B cell (primary cell): Measurements from ENCODE around the gene SKAP1. TPM values are rescaled to one million over a fixed set of nuclear protein-coding genes. Genes with fewer than 3 reads are reported as not detected.
"Not testable (repeated sequence)": the region's sequence is repeated elsewhere in the genome, so short reads cannot be mapped to it uniquely, and the experiment has no call there.

Source experiments
- ATAC-seq: fragments of 200-7000 bp; cut with Tn5 transposase; one replicate; pipeline ENCODE4 v1.10.0; 2021; ENCODE audit warnings: low read depth, mild to moderate bottlenecking, moderate number of reproducible peaks, moderate library complexity
- CTCF ChIA-PET: fragments of 350-600 bp; sonication (Branson Sonifier 250); formaldehyde crosslinking; loops from one replicate; lab custom pipeline; 2021; ENCODE audit warnings: antibody characterized with exemption, inconsistent platforms; lab: Charles Lee
- POLR2A ChIA-PET: fragments of 350-600 bp; sonication (Branson Sonifier 250); formaldehyde crosslinking; loops from one replicate; lab custom pipeline; 2021; ENCODE audit warnings: antibody characterized with exemption; lab: Charles Lee
- DNase-seq: peaks from one replicate; pipeline ENCODE4 v3.0.0; 2013
- H2AFZ ChIP-seq: 2 replicates; pipeline ENCODE4 v1.6.1; 2012; ENCODE audit warnings: mild to moderate bottlenecking, low read depth, low read length; ENCODE audit not compliant: insufficient read depth, poor library complexity, severe bottlenecking
- H3K27ac ChIP-seq, 2 donors: 1 replicate in 1 of 2; 2 replicates in 1 of 2; pipeline ENCODE4 v1.5.1; 2012 to 2013; ENCODE audit warnings: low read length in 2 of 2, mild to moderate bottlenecking in 2 of 2, moderate library complexity in 1 of 2
- H3K27me3 ChIP-seq, 4 experiments: fragments of 200-600 bp in 1 of 4; sonication (generic) in 1 of 4; replicated peaks in 1 of 4; 1 replicate in 2 of 4; 2 replicates in 2 of 4; pipeline versions ENCODE4 v1.6.1 to v1.7.0; 2013 to 2016; ENCODE audit warnings: low read length in 3 of 4, mild to moderate bottlenecking in 2 of 4, mixed read lengths in 1 of 4, moderate library complexity in 1 of 4; ENCODE audit not compliant: insufficient read depth in 4 of 4, control insufficient read depth in 3 of 4; ENCODE audit errors: control extremely low read depth in 1 of 4
- H3K36me3 ChIP-seq, 2 experiments: replicated peaks in 1 of 2; 1 replicate in 1 of 2; 2 replicates in 1 of 2; pipeline versions ENCODE4 v1.6.1 to v1.7.1; 2013; ENCODE audit warnings: low read length in 1 of 2; ENCODE audit not compliant: insufficient read depth in 2 of 2, control insufficient read depth in 1 of 2; ENCODE audit errors: control extremely low read depth in 1 of 2, extremely low read depth in 1 of 2
- H3K4me1 ChIP-seq, 2 donors: fragments of 200-600 bp in 1 of 2; sonication (generic) in 1 of 2; 1 replicate in 1 of 2; 2 replicates in 1 of 2; pipeline versions ENCODE4 v1.5.1 to v1.6.1; 2013 to 2017; ENCODE audit warnings: low read length in 2 of 2; ENCODE audit not compliant: control insufficient read depth in 2 of 2, insufficient read depth in 2 of 2
- H3K4me2 ChIP-seq: replicated peaks from 2 replicates; pipeline ENCODE3; 2012; ENCODE audit warnings: mild to moderate bottlenecking, low read depth, low read length; ENCODE audit not compliant: poor library complexity, severe bottlenecking
- H3K4me3 ChIP-seq, 5 experiments: fragments of 200-600 bp in 1 of 5; sonication (generic) in 1 of 5; 1 replicate in 3 of 5; 2 replicates in 2 of 5; pipeline versions ENCODE4 v1.5.1 to v1.7.0; 2011 to 2016; ENCODE audit warnings: low read length in 4 of 5, mild to moderate bottlenecking in 4 of 5, low read depth in 2 of 5, control low read depth in 1 of 5, moderate library complexity in 1 of 5; ENCODE audit not compliant: insufficient read depth in 1 of 5; ENCODE audit errors: control extremely low read depth in 1 of 5, extremely low read depth in 1 of 5
- H3K79me2 ChIP-seq: fragments of 200-600 bp; sonication (generic); one replicate; pipeline ENCODE4 v1.6.0; 2016; ENCODE audit warnings: low read length; ENCODE audit not compliant: control insufficient read depth, insufficient read depth
- H3K9ac ChIP-seq: fragments of 200-600 bp; sonication (generic); 2 replicates; pipeline ENCODE4 v1.6.1; 2017; ENCODE audit warnings: mild to moderate bottlenecking, low read length, moderate library complexity
- H3K9me3 ChIP-seq, 3 donors: one replicate each; pipeline versions ENCODE4 v1.6.1 to v1.7.1; 2013; ENCODE audit warnings: low read length in 2 of 3; ENCODE audit not compliant: control insufficient read depth in 2 of 3, insufficient read depth in 1 of 3; ENCODE audit errors: control extremely low read depth in 1 of 3
- H4K20me1 ChIP-seq: 2 replicates; pipeline ENCODE4 v1.6.0; 2012; ENCODE audit warnings: mild to moderate bottlenecking, low read length; ENCODE audit not compliant: insufficient read depth, control insufficient read depth, poor library complexity, severe bottlenecking
- H3K27ac Mint-ChIP-seq: one replicate; pipeline ENCODE4 v1.8.0; 2021; ENCODE audit warnings: mixed read lengths
- H3K27me3 Mint-ChIP-seq: one replicate; pipeline ENCODE4 v1.8.0; 2021; ENCODE audit warnings: mixed read lengths
- H3K4me1 Mint-ChIP-seq: one replicate; pipeline ENCODE4 v1.8.0; 2021; ENCODE audit warnings: mixed read lengths
- H3K4me3 Mint-ChIP-seq: one replicate; pipeline ENCODE4 v1.8.0; 2021; ENCODE audit warnings: mixed read lengths
- H3K9me3 Mint-ChIP-seq: one replicate; pipeline ENCODE4 v1.8.0; 2022; ENCODE audit warnings: mixed read lengths; ENCODE audit not compliant: insufficient read depth
- CTCF ChIP-seq: fragments of 200-600 bp; IDR thresholded peaks from one replicate; pipeline ENCODE4 v1.8.0; 2022; ENCODE audit warnings: antibody characterized with exemption, mild to moderate bottlenecking
- EZH2 ChIP-seq: IDR thresholded peaks from 2 replicates; pipeline ENCODE4 v1.6.1; 2012; ENCODE audit warnings: borderline replicate concordance, low read depth, mild to moderate bottlenecking, moderate library complexity, low read length; ENCODE audit not compliant: insufficient read depth, poor library complexity, severe bottlenecking
- WGBS: methylation state at CpG from one replicate; pipeline ENCODE4 v1.1.5; 2013; ENCODE audit warnings: missing lambda C conversion rate; ENCODE audit not compliant: insufficient coverage; 5-methylcytosine and 5-hydroxymethylcytosine counted together
- intact Hi-C: fragments of 100-400 bp; cut with micrococcal nuclease; formaldehyde crosslinking; loops from one replicate; pipeline ENCODE4 v1.10.0; 2022
- polyA plus RNA-seq: library from polyadenylated mRNA; depleted of rRNA; stranded (reverse); fragments of >200 nt; gene quantifications from 2 replicates; pipeline ENCODE4 v1.2.3, GENCODE V29; 2012
- total RNA-seq, 2 donors: library from RNA; stranded (reverse); fragments of 120-200 nt in 1 of 2; gene quantifications; 1 replicate in 1 of 2; 2 replicates in 1 of 2; pipeline versions ENCODE4 v1.2.3 to v1.2.4, GENCODE V29; 2013 to 2022

The SKAP1 gene
- total and polyA plus RNA-seq, 2 donors (not counting 1 experiment from before 2014, with no cell fraction given) = 33.1 to 37.3 TPM

- Histone ChIP-seq H2AFZ (no peak overlapping the region), H3K9ac (no peak overlapping the region), H3K4me3 (no peak overlapping the region), H3K4me1 (no peaks in the 10 kb centered on the region), H3K9me3 (no peaks in the 10 kb centered on the region), H3K27ac (no peak overlapping the region), H3K4me2 (no peak overlapping the region), H3K36me3 (no peaks in the 10 kb centered on the region), H4K20me1 (no peaks in the 10 kb centered on the region), H3K79me2 (no peaks in the 10 kb centered on the region), H3K27me3 (no peaks in the 10 kb centered on the region)
- TF ChIP-seq EZH2 (no peak), CTCF (no peak)
- Mint-ChIP-seq H3K27ac (no peak overlapping the region), H3K4me1 (no peaks in the 10 kb centered on the region), H3K27me3 (no peaks in the 10 kb centered on the region), H3K4me3 (no peak overlapping the region), H3K9me3 (no peaks in the 10 kb centered on the region)
- CTCF ChIA-PET = interaction anchor here (0.9 kb wide), 1 partner anchor 56 kb away, joined by 3 read pairs; no protein-coding TSS in a partner anchor
- ATAC-seq = no peak
- intact Hi-C loops = no loop called here
- POLR2A ChIA-PET = no interaction called here
- WGBS = no CpG with 5 or more reads among the region's 3 CpGs
- no peak for DNase-seq
Observed at GRCh38 chr17:48251950-48252349, 178.1 kb downstream of the SKAP1 start.

GRCh38 chr17:48250949-48251348 lies 179.1 kb downstream of the SKAP1 start:
- ATAC-seq (no peak), DNase-seq (no peak)
- Histone ChIP-seq H3K79me2 (no peaks in the 10 kb centered on the region), H3K4me3 (no peak overlapping the region), H3K4me1 (no peaks in the 10 kb centered on the region), H2AFZ (no peak overlapping the region), H3K36me3 (no peaks in the 10 kb centered on the region), H3K27ac (no peak overlapping the region), H3K9me3 (no peaks in the 10 kb centered on the region), H3K9ac (no peak overlapping the region), H3K4me2 (no peak overlapping the region), H3K27me3 (no peaks in the 10 kb centered on the region), H4K20me1 (no peaks in the 10 kb centered on the region)
- intact Hi-C loops = no loop called here
- no peaks in the 10 kb centered on the region for H3K4me1 Mint-ChIP-seq
- TF ChIP-seq CTCF (no peak), EZH2 (no peak)
- H3K27ac Mint-ChIP-seq = no peak overlapping the region
- CTCF ChIA-PET = interaction anchor here (1.0 to 1.6 kb wide), 2 partner anchors 14 to 367 kb away, joined by 3 to 4 read pairs; no protein-coding TSS in a partner anchor
- H3K27me3 Mint-ChIP-seq = no peaks in the 10 kb centered on the region
- H3K4me3 Mint-ChIP-seq = no peak overlapping the region
- no peaks in the 10 kb centered on the region for H3K9me3 Mint-ChIP-seq
- no CpG with 5 or more reads among the region's 8 CpGs for WGBS
- POLR2A ChIA-PET = no interaction called here

GRCh38 chr17:48250059-48250458 lies 180.0 kb downstream of the SKAP1 start:
- H3K27me3 Mint-ChIP-seq, H4K20me1 ChIP-seq, H3K4me2 ChIP-seq, ATAC-seq, H3K79me2 ChIP-seq, H3K36me3 ChIP-seq, H3K27ac Mint-ChIP-seq, intact Hi-C loops, H3K27me3 ChIP-seq, H3K4me1 Mint-ChIP-seq, H3K4me3 Mint-ChIP-seq, H3K4me3 ChIP-seq, H3K4me1 ChIP-seq, H2AFZ ChIP-seq, H3K9ac ChIP-seq, DNase-seq, H3K9me3 Mint-ChIP-seq, H3K27ac ChIP-seq, H3K9me3 ChIP-seq: not testable (repeated sequence)
- WGBS = no CpG with 5 or more reads among the region's 5 CpGs
- POLR2A ChIA-PET = interaction anchor here (0.7 kb wide), 1 partner anchor 104 kb away, joined by 6 read pairs; no protein-coding TSS in a partner anchor
- CTCF ChIA-PET = interaction anchor here (0.7 to 1.6 kb wide), 5 partner anchors 9 to 296 kb away, joined by 4 to 8 read pairs (median 4); no protein-coding TSS in a partner anchor
